COLO829 (cell line): ENCODE results near the gene PYGL.
A peak's percentile ranks its signal among the peaks of the same experiment; 100 is the strongest.
"Not testable (repeated sequence)": the region's sequence is repeated elsewhere in the genome, so short reads cannot be mapped to it uniquely, and the experiment has no call there.

Source experiments
- DNase-seq: peaks from one replicate; pipeline ENCODE4 v3.0.0; 2012; ENCODE audit warnings: low spot score

PYGL gene

GRCh38 chr14:50943943-50944646, at the start of gene PYGL:
Gene PYGL (minus strand): TSS chr14:50944483. CDS start chr14:50944403, 80 bp downstream.
- DNase-seq, result peak; percentile 49

DNA sequence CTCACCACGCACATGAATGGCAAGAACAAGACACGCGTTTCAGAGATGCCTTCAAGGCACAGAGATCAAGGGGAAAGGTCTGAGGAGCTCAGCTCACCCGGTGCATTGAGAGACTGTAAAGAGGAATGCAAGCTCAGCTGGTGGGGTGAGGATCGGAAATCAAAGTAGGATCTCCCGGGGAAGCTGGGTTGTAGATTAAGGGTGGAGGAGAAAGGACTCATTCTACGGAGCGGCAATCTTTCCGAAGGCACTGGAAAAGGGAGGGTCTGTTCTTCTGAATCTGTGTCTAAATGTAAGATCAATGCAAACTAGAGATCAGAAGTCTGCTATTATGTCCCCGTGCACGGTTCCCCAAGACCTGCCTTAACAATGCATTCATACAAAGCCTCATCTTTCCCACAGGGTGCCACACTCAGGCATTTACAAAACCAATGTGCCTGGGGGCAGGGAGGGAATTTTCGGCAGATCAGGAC, 41.6 kb upstream of the PYGL start:
- no peak for DNase-seq

GRCh38 chr14:50985124-50985858, 41.0 kb upstream of the PYGL start:
- DNase-seq, result no peak

GRCh38 chr14:50984036-50984710, 39.9 kb upstream of the PYGL start:
- DNase-seq, result no peak

DNA sequence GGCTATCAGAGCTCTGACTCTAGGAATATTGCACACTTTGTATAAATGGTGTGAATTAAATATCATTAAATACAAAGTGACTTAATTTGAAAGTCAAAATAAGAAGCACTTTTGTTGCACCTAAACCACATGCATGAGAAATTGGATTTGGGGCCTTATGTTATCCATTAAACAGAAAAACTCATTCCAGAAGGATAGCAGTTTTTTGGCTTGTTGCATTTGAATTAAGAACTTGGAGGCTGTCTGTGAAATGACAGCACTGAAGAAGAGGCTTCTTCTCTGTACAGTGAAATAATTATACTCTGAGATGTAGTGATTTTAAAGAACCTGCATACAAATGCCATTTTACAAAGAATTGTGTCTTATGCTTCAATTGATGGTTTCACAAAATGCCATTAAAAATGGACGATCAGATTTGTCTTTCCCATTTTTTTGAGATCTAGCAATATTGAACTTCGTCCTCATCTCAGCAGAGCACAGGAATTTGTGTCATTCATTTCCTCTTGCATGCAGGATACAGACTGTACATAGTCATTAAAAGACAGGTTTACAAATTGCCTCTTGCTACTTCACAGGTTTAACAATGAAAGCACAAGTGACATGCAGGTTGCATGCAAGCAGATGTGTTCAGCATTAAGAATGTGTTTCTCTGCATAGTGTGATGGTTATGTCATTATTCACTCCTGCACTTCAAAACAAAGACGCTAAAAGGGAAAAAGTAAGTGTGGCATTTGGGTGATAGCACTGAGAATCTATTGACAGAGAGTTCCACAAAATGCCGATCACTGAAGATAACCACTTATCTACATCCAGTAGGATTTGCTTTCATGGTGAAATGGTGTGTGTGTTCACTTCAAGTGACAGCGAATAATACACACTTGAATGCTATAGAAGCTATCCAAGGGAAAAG, 35.9 kb upstream of the PYGL start:
- DNase-seq, result no peak

DNA sequence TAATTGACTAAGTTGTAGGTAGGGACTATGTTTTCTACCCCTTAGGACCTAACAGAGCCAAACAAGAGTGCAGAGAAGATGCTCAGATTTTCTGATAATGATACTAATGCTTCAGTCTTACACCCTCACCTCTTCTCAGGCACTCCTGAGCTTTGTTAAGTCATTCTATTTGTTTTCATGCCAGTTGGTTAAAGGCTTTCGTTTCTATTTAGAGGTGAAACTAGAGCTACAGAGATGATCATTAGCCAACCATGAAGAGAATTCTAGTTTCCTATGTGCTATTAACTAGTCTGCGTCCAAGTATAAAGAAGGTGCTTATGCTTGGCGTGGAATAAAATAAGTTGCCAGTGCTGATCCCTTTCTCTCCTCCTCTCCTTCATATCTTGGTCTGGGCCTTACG, 34.6 kb upstream of the PYGL start:
- no peak for DNase-seq

GRCh38 chr14:50978529-50978871, 34.2 kb upstream of the PYGL start:
- DNase-seq, result no peak

DNA sequence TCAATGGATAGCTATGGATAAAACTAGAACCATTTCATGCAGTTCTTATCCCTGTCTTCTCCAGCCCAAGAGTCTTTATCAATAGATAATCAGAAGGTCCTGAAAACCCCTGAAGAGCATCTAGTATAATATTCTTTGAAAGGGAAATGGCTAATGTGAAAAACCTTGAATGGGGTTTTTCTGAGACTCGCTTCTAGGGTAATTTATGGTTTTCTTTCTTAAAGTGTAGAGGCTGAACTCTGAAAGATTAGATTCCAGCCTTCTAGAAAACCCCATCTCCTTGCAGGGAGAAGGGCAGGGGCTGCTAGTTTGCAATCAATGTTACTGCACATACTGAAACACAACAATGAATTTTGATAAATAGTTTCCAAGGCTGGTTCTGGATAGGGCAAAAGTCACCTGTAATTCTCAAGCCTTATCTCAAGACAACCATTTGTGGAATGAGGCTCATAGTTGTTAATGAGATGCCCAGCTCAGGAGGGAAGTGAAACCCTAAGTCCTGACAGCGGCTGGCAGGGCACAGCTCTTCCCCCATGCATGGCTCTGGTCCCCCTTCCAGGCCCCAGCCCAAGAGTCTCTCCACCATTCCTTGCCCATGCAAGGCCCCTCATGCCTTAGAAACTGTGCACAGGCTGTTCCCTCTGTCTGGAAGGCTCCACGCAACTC, 33.7 kb upstream of the PYGL start:
- DNase-seq, result no peak

GRCh38 chr14:50974118-50974517, 29.8 kb upstream of the PYGL start:
- no peak for DNase-seq

DNA sequence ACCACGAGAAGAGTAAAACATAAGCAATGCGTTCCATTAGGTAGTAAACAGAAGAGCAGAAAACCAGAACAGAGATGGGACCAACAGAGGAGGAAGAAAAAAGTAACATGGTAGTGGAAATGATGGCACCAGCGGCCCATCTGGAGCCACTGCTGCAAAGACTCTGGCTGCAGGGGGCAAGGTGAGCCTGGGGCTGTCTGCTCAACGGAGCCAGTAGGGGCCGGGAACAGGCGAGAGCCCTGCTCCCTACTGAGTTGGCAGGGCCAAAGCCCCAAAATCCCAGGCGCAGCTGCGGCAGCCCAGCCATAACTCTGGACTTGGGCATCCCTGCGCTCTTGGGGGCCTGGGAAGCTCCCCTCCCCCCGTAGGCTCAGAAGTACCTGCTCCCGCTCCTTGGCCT, 28.5 kb upstream of the PYGL start:
- no peak for DNase-seq

DNA sequence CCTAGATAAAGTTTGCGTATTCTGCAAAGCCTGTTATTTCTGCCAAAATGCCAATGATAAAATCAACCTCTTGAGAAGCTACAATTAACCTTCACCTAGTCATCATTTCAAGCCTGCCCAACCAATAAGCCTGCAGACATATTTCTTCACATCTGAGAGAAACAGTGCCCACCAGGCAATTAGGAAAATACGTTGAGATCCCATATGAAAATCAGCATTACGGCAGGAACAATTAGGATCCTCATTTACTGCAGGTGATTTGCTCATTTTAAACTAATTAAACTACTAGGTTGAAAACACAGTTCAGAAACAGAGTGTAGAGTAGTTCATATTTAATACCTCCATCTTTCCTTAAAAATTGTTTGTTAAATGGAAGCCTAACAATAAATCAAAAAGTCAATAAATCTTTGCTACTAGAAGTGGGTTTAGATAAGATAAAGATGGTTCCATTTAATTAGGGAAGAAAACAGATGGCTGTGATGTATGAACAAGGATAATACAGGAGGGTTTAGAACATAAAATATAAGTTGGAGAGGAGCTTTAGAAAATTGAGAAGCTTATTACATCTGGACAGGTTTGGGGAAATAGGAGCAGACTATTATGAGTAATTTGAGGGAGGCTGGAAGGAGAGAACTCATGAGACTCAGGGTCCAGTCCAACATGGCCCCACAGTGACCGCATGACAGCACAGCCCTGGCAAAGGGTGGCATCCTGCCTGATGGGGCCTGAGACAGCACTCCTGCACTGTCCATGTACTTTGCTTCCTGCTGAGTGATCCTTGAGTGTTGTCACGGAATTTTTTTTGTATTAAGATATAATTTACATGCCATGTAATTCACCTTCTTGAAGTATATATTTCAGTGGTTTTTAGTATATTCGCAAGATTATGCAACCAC, 26.9 kb upstream of the PYGL start:
- no peak for DNase-seq

DNA sequence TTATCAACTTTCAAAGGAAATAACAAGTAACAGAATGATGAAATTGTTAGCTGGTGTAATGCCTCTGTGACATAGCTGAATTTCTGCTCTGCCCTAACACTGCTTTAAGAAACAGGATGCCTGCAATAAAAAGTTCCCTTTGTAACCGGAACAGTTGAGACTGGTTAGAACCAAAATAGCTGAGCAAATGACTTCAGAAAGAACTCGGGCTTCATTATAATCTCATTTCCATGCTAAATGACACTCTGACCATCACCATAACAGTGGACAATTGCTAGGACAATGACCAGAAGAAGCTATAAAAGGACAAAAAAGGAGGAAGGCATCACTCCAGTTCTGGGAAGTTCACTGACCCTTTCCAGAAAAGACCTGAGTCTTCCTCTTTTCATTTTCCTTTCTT, 23.5 kb upstream of the PYGL start:
- DNase-seq, result no peak

- no peak for DNase-seq
These were observed 22.8 kb upstream of the PYGL start for GRCh38 chr14:50967103-50967502.

- no peak for DNase-seq
These were observed 20.6 kb upstream of the PYGL start for GRCh38 chr14:50964683-50965390.

DNA sequence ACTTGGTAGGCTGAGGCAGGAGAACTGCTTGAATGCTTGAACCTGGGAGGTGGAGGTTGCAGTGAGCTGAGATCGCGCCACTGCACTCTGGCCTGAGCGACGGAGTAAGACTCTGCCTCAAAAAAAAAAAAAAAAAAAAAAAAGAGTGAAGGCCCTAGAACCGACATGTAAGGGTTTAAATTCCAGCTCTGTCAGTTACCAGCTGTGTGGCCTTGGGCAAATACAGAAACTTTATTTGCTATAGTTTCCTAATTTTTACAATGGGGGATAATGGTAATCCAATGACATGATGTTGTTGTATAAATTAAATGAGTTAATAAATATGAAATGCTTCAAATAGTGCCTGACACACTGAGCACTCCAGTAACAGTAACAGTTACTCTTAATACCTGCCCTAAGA, 19.6 kb upstream of the PYGL start:
- DNase-seq, result no peak

DNA sequence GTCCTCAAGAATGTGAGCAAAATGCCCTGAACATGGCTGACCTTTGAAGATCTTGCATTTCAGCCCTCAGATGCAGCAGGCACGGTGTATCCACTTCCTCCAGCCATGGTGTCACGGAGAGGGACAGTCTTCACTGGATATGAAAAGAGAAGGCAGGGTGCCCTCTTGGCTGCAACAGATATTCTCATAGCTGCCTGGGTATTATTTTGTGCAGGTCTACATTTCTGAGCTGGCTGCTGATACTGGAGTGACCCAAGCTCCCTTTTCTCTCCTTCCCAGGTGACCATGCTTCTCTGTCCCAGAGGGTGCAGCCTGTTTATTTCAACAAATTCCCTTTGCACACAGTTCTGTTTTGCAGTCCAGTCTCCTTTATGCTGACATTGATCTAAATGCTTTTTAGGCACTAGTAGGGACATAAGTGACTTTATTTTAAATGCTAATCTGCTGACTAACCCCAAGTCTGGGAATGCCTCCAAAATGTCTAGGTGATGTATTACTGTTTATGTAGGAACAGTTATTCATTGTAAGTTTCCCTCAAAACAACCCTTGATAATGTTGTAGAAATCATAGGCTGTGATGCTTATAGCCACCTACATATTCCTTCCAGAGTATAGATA, 17.4 kb upstream of the PYGL start:
- peak; percentile 63 for DNase-seq

DNA sequence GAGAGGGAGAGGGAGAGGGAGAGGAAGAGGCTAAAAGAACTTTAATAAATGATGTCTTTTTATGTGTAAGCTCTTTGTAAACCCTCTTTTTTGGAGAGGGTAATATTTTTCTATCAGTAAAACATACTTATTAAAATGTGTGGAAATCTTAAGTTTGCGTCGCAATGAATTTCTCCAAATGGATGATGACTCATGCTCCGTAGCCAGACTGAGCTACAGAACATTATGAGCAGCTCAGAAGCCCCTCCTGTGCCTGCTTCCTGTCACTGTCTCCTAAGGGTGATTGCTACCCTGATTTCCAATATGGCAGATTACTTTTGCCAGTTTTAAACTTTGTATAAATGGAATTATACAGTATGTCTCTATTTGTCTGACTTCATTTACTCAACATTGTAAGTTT, 13.0 kb upstream of the PYGL start:
- peak; percentile 73 for DNase-seq

GRCh38 chr14:50956421-50956820, 12.1 kb upstream of the PYGL start:
- not testable (repeated sequence) for DNase-seq

- DNase-seq, result peak; percentile 98
These were observed 11.2 kb upstream of the PYGL start for GRCh38 chr14:50955373-50956043.
